GM21825 (cell line): Measurements from ENCODE around the gene TYW3.

Source experiments
- ATAC-seq: cut with Tn5 transposase; IDR thresholded peaks from one replicate; pipeline ENCODE4 v1.9.1; 2021; ENCODE audit warnings: mild to moderate bottlenecking, moderate library complexity; ENCODE audit not compliant: unreplicated experiment

The TYW3 gene

GRCh38 chr1:74732960-74733603 lies at the start of gene TYW3, which contains the start of gene CRYZ:
Gene TYW3 (plus strand): TSS chr1:74733152. CDS start chr1:74733245, 93 bp downstream.
Gene CRYZ (minus strand): TSS chr1:74733050. CDS start chr1:74724821, 8,229 bp downstream.
- ATAC-seq: peak; percentile 57

- ATAC-seq: no peak
Observed at GRCh38 chr1:74683656-74684055, 49.3 kb upstream of the TYW3 start.

- no peak for ATAC-seq
Observed at GRCh38 chr1:74684301-74684700, 48.7 kb upstream of the TYW3 start.

- no peak for ATAC-seq
Observed at GRCh38 chr1:74686928-74687327, 46.0 kb upstream of the TYW3 start.

GRCh38 chr1:74689621-74690363 lies 43.2 kb upstream of the TYW3 start:
- ATAC-seq: peak; percentile 67

DNA sequence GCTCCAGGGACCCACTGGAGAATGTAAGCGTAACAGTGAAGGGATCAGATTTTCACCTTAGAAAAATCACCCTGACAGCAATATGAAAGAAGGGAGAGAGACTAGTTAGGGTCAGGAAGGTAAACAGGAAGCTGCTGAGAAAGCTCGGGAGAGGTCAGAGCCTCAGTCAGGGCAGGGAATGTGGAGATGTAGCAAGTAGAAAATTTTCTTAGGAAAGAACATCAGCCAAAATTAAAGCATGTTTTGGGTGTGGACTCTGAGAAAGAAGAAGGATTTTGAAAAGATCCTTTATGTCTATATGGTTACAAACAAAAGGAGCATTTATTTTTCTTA lies 42.6 kb upstream of the TYW3 start:
- no peak for ATAC-seq

DNA sequence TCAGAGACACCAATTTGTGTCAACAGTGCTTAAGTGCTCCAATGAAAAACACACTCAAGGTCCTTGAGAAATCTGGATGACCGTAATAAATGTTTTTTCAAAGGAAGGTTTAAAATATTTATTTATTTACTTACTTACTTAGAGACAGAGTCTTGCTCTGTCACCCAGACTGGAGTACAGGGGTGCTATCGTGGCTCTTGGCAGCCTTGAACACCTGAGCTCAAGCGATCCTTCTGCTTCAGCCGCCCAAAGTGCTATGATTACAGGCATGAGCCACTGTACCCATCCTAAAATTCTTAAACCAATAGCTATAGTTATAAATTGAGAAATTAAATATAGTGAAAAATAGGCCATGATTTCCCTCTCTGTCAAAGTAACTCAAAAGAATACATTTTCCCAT lies 42.0 kb upstream of the TYW3 start:
- no peak for ATAC-seq

GRCh38 chr1:74693473-74693872 lies 39.5 kb upstream of the TYW3 start:
- no peak for ATAC-seq

- ATAC-seq: no peak
Observed at GRCh38 chr1:74697832-74698231, 35.1 kb upstream of the TYW3 start.

GRCh38 chr1:74699331-74699730 lies 33.6 kb upstream of the TYW3 start:
- no peak for ATAC-seq

DNA sequence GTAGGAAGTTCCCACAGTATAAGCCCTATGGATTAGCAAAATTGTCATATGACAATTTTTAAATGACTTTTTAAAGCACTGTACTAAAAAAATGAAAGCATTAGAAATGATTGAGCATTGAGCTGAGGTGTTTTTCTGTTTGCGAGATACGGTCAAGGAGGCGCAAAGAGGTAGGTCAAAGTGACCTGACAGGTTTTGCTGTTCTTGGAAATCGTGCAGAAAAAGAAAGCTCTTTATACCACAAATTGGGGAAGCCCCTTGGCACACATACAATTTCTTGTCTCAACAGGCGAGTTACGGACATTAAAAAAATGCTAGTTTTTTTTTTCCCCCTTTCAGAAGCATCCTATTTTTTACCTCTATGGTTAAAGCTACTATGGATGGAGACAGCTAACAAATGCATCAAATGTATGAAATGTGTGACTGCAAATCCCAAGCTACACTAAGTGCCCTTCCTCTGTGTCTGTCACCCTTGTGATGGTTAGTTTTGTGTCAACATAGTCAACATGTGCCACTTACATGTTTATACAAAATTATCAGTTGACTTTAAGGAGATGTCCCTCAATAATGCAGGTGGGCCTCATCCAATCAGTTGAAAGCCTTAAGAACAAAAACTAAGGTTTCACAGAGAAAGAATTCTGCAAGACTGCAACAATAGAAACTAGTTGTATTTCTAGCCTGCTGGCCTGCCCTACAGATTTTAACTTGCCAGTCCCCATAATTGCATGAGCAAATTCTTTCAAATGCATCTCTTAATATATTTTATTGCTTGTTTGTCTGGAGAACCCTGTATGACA lies 29.4 kb upstream of the TYW3 start:
- ATAC-seq: no peak

- no peak for ATAC-seq
Observed at GRCh38 chr1:74712881-74713280, 20.1 kb upstream of the TYW3 start.

- ATAC-seq: no peak
Observed at GRCh38 chr1:74713849-74714248, 19.1 kb upstream of the TYW3 start.

DNA sequence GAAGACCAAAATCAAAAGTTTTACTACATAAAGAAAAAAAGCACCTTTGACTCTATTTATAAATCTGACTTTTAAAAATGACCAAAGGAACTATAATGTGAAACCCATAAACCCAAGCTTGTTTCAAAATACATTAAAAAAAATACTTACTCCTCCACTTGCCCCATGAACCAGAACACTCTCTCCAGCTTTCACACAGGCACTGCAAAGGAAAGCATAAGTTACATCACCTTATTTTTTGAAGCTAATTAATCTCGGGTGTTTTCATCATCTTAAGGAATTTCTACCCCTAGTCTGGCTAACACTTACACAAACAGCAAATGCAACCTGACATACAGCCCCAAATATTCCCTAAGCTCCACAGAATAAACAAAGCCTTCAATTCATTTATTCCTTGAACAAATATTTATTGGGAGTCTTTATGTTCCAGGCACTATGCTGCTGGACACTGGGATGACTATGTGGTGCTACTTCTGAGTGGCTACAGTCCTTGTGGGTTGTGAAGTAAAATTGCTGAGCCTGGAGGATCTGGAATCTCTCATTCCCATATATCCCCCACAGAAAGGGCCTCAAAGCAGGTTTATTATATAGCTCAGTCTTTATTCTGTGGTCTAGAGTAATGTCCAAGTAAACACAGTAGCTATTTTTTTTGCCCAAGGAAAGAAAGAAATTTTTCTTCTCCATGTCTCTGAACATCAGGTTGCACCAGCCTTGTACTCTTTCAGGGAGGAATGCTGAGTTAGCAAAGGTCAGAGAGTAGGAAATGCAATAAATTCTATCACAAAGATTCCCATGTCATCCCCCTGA lies 18.3 kb upstream of the TYW3 start:
- peak; percentile 64 for ATAC-seq

DNA sequence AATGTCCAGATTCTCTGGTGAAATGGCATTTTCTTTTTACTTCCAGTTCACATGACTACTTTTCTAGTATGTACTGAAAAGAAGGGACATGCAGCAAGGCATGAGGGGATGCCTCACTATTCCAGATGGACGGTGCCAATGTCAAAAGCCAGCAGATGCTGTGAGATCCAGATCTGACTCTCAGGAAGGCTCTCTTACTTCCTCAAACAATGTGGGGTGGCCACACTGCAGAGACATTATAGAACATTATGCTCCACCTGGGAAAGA lies 17.8 kb upstream of the TYW3 start:
- ATAC-seq: no peak

DNA sequence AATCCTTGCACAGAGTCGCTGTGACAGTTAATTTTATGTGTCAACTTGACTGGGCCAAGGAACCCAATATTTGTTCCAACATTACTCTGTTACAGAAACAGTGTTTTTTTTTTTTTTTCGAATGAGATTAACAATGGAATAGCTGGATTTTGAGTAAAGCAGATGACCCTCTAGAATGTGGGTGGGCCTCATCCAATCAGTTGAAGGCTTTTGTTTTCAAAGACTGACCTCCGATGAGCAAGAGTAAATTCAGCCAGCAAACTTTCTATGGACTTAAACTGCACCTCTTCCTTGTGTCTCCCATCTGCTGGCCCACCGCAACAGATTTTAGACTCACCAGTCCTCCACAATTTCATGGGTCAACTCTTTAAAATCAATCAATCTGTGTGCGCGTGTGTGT lies 17.1 kb upstream of the TYW3 start:
- no peak for ATAC-seq

DNA sequence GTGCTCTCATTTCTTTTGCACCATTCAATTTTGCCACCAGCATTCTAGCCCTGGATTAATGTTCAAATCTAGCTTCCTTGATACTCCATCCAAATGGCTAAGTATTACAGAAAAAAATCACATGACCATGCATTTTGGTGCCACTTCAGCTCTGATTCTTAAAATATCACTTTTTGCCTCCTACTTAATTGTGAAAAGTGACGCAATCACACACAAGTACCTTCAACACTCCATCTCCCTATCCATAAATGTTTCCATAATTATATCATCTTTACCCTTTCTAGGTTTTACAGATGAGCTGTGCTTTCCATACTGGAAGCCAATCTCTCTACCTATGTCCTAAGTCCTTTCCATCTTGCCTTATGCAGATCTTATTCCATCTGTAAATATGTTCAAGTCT lies 16.1 kb upstream of the TYW3 start:
- ATAC-seq: no peak

DNA sequence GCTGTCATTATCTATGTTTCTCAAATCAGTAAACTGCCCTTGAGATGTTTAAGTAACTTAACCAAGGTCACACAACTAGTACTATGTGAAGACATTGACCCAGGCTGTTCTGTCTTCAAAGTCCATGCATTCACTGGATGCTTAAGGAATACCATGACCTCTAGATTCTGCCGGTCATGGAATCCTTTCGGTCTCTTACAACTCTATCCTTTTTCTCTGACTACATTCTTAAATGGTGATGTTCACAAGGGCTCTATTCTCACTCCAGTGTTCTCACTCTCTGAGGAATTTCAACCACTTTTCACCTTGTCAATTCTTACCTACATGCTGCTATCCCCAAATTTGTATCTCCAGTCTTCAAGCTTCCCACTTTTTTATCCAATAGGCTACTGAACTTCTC lies 15.3 kb upstream of the TYW3 start:
- ATAC-seq: no peak

DNA sequence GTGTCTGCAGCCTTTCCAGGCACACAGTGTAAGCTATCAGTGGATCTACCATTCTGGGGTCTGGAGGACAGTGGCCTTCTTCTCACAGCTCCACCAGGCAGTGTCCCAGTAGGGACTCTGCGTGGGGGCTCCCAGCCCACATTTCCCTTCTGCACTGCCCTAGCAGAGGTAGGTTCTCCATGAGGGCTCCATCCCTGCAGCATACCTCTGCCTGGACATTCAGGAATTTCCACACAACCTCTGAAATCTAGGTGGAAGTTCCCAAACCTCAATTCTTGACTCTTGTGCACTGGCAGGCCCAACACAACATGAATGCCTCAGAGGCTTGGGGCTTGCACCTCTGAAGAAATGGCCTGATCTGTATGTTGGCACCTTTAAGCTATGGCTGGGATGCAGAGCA lies 6.9 kb upstream of the TYW3 start:
- ATAC-seq: no peak

DNA sequence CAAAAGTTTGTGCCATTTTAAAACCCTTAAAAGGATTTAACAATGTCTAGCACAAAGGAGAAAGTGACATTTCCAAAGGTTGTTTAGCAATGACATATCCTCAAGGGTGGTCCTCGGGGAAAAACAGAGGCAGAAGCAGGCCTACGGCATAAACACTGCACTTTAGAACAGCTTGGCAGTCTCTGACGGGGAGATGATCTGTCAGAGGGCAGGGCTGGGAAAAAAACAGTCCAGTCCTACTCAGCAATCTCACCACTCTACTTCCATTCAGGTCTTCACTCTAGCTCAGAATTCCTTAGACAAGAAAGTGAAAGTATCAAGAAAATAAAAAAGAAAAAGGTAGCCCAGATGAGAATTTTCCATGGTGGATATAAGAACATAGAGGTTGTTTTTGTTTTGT lies 4.2 kb upstream of the TYW3 start:
- ATAC-seq: no peak

DNA sequence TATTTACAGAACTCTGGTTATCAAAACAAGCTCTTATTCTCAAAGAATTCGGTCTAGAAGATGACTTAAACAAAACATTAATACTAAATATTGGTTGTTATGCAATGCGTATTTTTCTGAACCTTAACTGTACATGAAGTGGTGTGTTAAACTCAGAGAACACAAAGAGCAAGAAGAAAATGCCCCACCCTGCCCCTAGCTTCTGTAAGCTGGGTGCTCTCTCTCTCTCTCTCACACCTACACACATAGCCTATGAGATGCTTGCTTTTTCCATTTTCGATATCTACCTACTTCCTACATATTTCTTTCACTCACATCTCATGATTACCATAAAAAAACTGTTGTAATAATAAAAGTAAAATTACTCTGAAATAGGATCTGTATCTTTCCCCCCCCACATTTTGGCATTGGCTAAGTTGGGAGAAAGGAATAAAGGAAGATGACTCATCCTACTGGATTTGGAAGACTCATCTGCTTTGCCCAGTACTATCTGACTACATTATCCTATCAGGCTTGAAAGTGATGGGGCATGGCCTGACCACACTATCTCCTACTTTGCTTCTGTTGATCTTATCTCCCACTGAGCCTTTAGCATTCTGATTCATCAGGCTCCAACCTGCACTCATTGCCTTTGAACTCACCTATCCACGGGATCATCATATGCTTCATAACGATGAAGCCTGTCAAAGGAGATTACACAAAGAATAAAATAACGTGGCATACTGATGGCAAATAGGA lies 3.0 kb upstream of the TYW3 start:
- no peak for ATAC-seq
